Measurements from ENCODE around the gene SFT2D3. TPM values are rescaled to one million over a fixed set of nuclear protein-coding genes. Genes with fewer than 3 reads are reported as not detected.

SFT2D3 gene
- total RNA-seq, 1 experiment from 2014 or later: 4.7 TPM

DNA sequence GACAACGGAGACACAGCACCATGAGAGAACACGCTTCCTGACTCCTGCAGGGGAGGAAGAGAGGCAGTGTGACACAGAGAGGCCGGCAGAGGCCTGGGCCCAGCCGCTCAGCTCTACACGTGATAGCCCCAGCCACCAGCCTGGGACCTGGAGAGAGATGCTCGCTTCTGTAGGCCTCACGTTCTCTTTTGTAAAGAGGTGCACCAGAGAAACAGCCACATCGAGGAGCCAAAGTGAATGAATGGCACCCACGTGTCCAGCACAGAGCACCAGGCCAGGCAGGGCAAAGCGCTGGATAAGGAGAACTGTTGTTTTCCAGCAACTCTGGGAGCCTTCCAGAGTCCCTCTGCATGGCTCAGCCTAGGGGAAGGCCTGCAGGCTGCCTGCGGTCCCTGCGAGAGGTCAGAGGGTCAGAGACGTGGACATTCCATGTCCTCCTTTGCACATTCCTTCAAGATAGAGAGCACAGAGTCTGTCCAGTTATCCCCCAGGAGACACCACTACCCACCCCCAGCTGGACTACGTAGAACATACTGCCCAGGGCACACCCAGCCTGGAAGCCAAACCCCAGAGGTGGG lies 40.1 kb upstream of the SFT2D3 start:
- Histone ChIP-seq H4K8ac (replicated peaks; ENCODE audit: insufficient read length, low read depth, low read length) (no peak overlapping the region), H2BK20ac (ENCODE audit: low read depth, low read length, poor library complexity, severe bottlenecking) (no peak overlapping the region), H4K5ac (ENCODE audit: insufficient read length, low read depth, low read length) (no peak overlapping the region), H3K23ac (ENCODE audit: insufficient read length, low read depth, low read length) (no peak overlapping the region), H2BK120ac (ENCODE audit: low read depth, low read length, poor library complexity, severe bottlenecking) (no peak overlapping the region), H2BK12ac (ENCODE audit: insufficient read length, low read depth, low read length) (no peak overlapping the region), H3K9ac (ENCODE audit: extremely low read depth, insufficient read length, low read length) (no peak overlapping the region), H4K20me1 (ENCODE audit: control insufficient read depth, insufficient read depth, insufficient read length) (no peaks in the 10 kb centered on the region), H3K27ac (ENCODE audit: insufficient read length, low read depth, low read length) (no peak overlapping the region), H3K79me1 (ENCODE audit: insufficient read depth, low read depth, low read length, poor library complexity, severe bottlenecking) (no peaks in the 10 kb centered on the region), H3K14ac (ENCODE audit: insufficient read depth, low read length) (no peak overlapping the region), H3K4me2 (ENCODE audit: insufficient read depth, insufficient read length, low read length) (no peak overlapping the region), H3K9me3 (ENCODE audit: control insufficient read depth, low read depth, low read length) (no peaks in the 10 kb centered on the region), H2BK5ac (ENCODE audit: insufficient read length, low read length) (no peak overlapping the region), H2BK15ac (ENCODE audit: low read depth, low read length) (no peak overlapping the region), H3K4ac (ENCODE audit: low read depth, low read length) (no peak overlapping the region), H2AK5ac (ENCODE audit: insufficient read length, low read length) (no peak overlapping the region), H3K27me3 (ENCODE audit: insufficient read depth, low read length) (peaks cover 14% of the 10 kb centered on the region; the same call in 1 of the 2 replicates), H3K18ac (ENCODE audit: insufficient read length, low read depth, low read length) (no peak overlapping the region), H3T11ph (ENCODE audit: low read length) (no peak overlapping the region), H3K4me1 (ENCODE audit: insufficient read depth, low read length) (no peaks in the 10 kb centered on the region), H4K91ac (ENCODE audit: insufficient read length, low read depth, low read length) (no peak overlapping the region), H2AFZ (ENCODE audit: low read length) (no peak overlapping the region), H3K79me2 (ENCODE audit: insufficient read depth, low read length) (0 out of 2 replicates have a peak, but pooled peaks cover 2% of the 10 kb centered on the region), H3K23me2 (ENCODE audit: insufficient read length, low read depth, low read length, poor library complexity, severe bottlenecking) (peaks cover 4% of the 10 kb centered on the region), H3K56ac (ENCODE audit: insufficient read length, low read depth, low read length) (no peak overlapping the region)
- Mint-ChIP-seq H3K4me3 (no peak overlapping the region), H3K4me1 (peaks cover 3 to 4% of the 10 kb centered on the region in 2 experiments; a peak in 2 of 4 replicates), H3K36me3 (ENCODE audit: insufficient read depth in 1 of 3, low read depth in 3 of 3) (peaks cover 0 to 2% (median 0%) of the 10 kb centered on the region in 3 experiments; a peak in 3 of 7 replicates), H3K27me3 (ENCODE audit: low read depth) (peaks cover 35% of the 10 kb centered on the region), H3K27ac (no peak overlapping the region; a peak in 1 of 7 replicates), H3K9me3 (no peaks in the 10 kb centered on the region)
- no peak for DNase-seq
- TF ChIP-seq, protein P1, sequence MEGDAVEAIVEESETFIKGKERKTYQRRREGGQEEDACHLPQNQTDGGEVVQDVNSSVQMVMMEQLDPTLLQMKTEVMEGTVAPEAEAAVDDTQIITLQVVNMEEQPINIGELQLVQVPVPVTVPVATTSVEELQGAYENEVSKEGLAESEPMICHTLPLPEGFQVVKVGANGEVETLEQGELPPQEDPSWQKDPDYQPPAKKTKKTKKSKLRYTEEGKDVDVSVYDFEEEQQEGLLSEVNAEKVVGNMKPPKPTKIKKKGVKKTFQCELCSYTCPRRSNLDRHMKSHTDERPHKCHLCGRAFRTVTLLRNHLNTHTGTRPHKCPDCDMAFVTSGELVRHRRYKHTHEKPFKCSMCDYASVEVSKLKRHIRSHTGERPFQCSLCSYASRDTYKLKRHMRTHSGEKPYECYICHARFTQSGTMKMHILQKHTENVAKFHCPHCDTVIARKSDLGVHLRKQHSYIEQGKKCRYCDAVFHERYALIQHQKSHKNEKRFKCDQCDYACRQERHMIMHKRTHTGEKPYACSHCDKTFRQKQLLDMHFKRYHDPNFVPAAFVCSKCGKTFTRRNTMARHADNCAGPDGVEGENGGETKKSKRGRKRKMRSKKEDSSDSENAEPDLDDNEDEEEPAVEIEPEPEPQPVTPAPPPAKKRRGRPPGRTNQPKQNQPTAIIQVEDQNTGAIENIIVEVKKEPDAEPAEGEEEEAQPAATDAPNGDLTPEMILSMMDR (conservative IDR thresholded peaks at IDR 0.05): no peak
- WGBS (ENCODE audit: extremely low coverage, insufficient read length, low lambda C conversion rate): no CpG with 5 or more reads among the region's 14 CpGs

All from H9 (cell line).